Measurements from ENCODE around the gene PLXNA1. TPM values are rescaled to one million over a fixed set of nuclear protein-coding genes. Genes with fewer than 3 reads are reported as not detected.

The PLXNA1 gene
- total RNA-seq, 1 experiment from 2014 or later = 30.3 TPM

DNA sequence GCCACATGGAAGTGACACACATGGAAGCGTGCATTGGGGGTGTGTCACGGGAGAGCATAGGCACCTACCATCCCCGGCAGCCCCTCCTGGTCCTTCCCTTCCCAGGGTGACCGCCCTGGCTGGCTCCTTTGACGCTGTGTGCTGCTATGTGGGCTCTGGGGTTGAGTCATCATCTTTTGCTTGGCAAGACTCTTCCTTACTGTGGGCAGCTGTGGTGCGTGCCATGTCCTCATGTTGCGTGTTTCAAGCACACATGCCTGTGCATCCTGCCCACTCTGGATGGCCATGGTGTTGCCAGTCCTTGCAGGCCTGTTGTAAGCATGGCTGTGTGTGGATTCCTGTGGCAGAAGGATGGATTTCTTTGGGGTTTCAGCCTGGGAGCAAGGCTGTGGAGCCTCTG is 14.0 kb downstream of the PLXNA1 start (continued):
- no peak for TF ChIP-seq ZBTB33 (IDR thresholded peaks at IDR 0.05; ENCODE audit: extremely low read depth, insufficient replicate concordance, low read length)

DNA sequence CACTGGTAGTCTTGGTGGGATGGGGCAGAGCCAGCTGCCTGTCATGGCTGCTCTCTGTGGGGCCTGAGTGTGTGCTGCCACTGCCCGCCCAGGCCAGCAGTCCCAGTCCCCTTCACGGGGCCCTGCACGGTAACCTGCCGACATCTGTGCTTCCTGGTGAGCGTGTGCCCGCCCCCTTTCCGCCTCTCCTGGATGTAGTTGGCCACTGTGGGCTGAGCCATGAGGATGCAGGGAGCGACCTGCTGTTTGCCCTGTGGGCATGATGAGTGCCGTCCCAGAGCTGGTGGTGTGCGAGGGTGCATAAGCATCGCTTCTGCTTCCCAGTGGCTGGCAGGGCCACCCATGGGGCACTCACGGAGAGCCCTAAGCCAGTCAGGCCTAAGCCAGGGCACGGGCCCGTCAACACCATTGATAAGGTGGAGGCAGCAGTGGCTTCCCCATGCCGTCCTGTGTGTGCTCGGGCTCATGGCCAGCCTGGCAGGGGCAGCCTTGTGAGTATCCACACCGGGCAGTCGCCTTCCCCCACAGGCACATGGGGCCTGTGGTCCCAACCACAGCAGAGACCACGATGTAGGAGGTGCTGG is 14.6 kb downstream of the PLXNA1 start:
- DNase-seq (ENCODE audit: low read depth, low spot score) = no peak
- peaks cover 41% of the 10 kb centered on the region; the same call in 1 of the 2 replicates for H3K79me2 ChIP-seq (ENCODE audit: insufficient read depth, low read length)
- H3K9ac ChIP-seq (ENCODE audit: low read length) = no peak overlapping the region
- no peaks in the 10 kb centered on the region for H3K9me2 ChIP-seq (ENCODE audit: insufficient read depth)
- POLR2A ChIA-PET = no interaction called here
- TF ChIP-seq MAX (IDR thresholded peaks at IDR 0.05) (no peak), EZH2phosphoT487 (IDR thresholded peaks at IDR 0.05; ENCODE audit: borderline replicate concordance) (no peak), CBX3 (IDR thresholded peaks at IDR 0.05; ENCODE audit: low read depth) (no peak), EZH2 (IDR thresholded peaks at IDR 0.05) (no peak)
- H3K27ac ChIP-seq (ENCODE audit: low read depth, low read length) = no peak overlapping the region
- no TSS peak for BruUV-seq (replicated peaks)
- no peak overlapping the region for H3K4me3 ChIP-seq (replicated peaks in 1 of 2; ENCODE audit: low read depth in 1 of 2, low read length in 2 of 2)
- H3K9me3 ChIP-seq (ENCODE audit: control insufficient read depth in 1 of 2, insufficient read depth in 1 of 2, low read depth in 1 of 2, low read length in 2 of 2) = no peaks in the 10 kb centered on the region
- H3K36me3 ChIP-seq (ENCODE audit: control insufficient read depth in 1 of 2, insufficient read depth in 2 of 2, low read length in 2 of 2) = no peaks in the 10 kb centered on the region
- no peak overlapping the region for H3K4me2 ChIP-seq (ENCODE audit: low read length)
- no peaks in the 10 kb centered on the region for H3K4me1 ChIP-seq (ENCODE audit: control insufficient read depth in 1 of 2, insufficient read depth in 2 of 2, low read length in 2 of 2)
- ATAC-seq = no peak
- no peaks in the 10 kb centered on the region for H3K27me3 ChIP-seq (ENCODE audit: insufficient read depth, low read length)
- RAD21 ChIA-PET (ENCODE audit: low non-redundant PET in 1 of 2, low total read pairs in 2 of 2, uncharacterized antibody in 2 of 2, unreplicated experiment in 2 of 2) = no interaction called here
- CTCF ChIA-PET = no interaction called here
- intact Hi-C loops (cut with micrococcal nuclease) = no loop called here
- no peak overlapping the region for H2AFZ ChIP-seq (ENCODE audit: low read depth, low read length, poor library complexity, severe bottlenecking)
- no peaks in the 10 kb centered on the region for H4K20me1 ChIP-seq (ENCODE audit: insufficient read depth)

GRCh38 chr3:126998320-126998719 is 15.4 kb downstream of the PLXNA1 start:
- H3K27me3 ChIP-seq (ENCODE audit: insufficient read depth, low read length) = no peaks in the 10 kb centered on the region
- intact Hi-C loops (cut with micrococcal nuclease) = no loop called here
- peaks cover 34% of the 10 kb centered on the region; the same call in 1 of the 2 replicates for H3K79me2 ChIP-seq (ENCODE audit: insufficient read depth, low read length)
- H4K20me1 ChIP-seq (ENCODE audit: insufficient read depth) = no peaks in the 10 kb centered on the region
- no peak overlapping the region for H3K4me3 ChIP-seq (replicated peaks in 1 of 2; ENCODE audit: low read depth in 1 of 2, low read length in 2 of 2)
- BruUV-seq (replicated peaks) = no TSS peak
- H3K4me1 ChIP-seq (ENCODE audit: control insufficient read depth in 1 of 2, insufficient read depth in 2 of 2, low read length in 2 of 2) = no peaks in the 10 kb centered on the region
- ChIA-PET CTCF (no interaction called here), POLR2A (no interaction called here), RAD21 (ENCODE audit: low non-redundant PET in 1 of 2, low total read pairs in 2 of 2, uncharacterized antibody in 2 of 2, unreplicated experiment in 2 of 2) (no interaction called here)
- H3K9ac ChIP-seq (ENCODE audit: low read length) = no peak overlapping the region
- no peaks in the 10 kb centered on the region for H3K36me3 ChIP-seq (ENCODE audit: control insufficient read depth in 1 of 2, insufficient read depth in 2 of 2, low read length in 2 of 2)
- H3K4me2 ChIP-seq (ENCODE audit: low read length) = no peak overlapping the region
- no peaks in the 10 kb centered on the region for H3K9me2 ChIP-seq (ENCODE audit: insufficient read depth)
- H3K9me3 ChIP-seq (ENCODE audit: control insufficient read depth in 1 of 2, insufficient read depth in 1 of 2, low read depth in 1 of 2, low read length in 2 of 2) = no peaks in the 10 kb centered on the region
- no peak for DNase-seq (ENCODE audit: low read depth, low spot score)
- no peak overlapping the region for H3K27ac ChIP-seq (ENCODE audit: low read depth, low read length)
- no peak overlapping the region for H2AFZ ChIP-seq (ENCODE audit: low read depth, low read length, poor library complexity, severe bottlenecking)
- no peak for ATAC-seq
- TF ChIP-seq ZBTB33 (IDR thresholded peaks at IDR 0.05; ENCODE audit: extremely low read depth, insufficient replicate concordance, low read length) = no peak
- TF ChIP-seq REST (IDR thresholded peaks at IDR 0.05; ENCODE audit: low read depth) = no peak
- no peak for TF ChIP-seq SIN3A (IDR thresholded peaks at IDR 0.05; ENCODE audit: low read depth)
- TF ChIP-seq CBX3 (IDR thresholded peaks at IDR 0.05; ENCODE audit: low read depth) = no peak
- no peak for TF ChIP-seq ZNF274 (IDR thresholded peaks at IDR 0.05; ENCODE audit: low read depth, low read length)
- no peak for TF ChIP-seq YY1 (IDR thresholded peaks at IDR 0.05; ENCODE audit: extremely low read depth, insufficient replicate concordance, low read depth, low read length)
